CD4-positive, alpha-beta T cell treated with Interleukin-15 for 4 hours (primary cell): Measurements from ENCODE around the gene CCDC83.
"Not testable (repeated sequence)": the region's sequence is repeated elsewhere in the genome, so short reads cannot be mapped to it uniquely, and the experiment has no call there.

Experiments used
- DNase-seq: peaks from one replicate; pipeline ENCODE4 v3.0.0-alpha.2; 2020; ENCODE audit warnings: low spot score

Gene CCDC83

GRCh38 chr11:85835729-85836128 is 19.5 kb upstream of the CCDC83 start:
- no peak for DNase-seq

DNA sequence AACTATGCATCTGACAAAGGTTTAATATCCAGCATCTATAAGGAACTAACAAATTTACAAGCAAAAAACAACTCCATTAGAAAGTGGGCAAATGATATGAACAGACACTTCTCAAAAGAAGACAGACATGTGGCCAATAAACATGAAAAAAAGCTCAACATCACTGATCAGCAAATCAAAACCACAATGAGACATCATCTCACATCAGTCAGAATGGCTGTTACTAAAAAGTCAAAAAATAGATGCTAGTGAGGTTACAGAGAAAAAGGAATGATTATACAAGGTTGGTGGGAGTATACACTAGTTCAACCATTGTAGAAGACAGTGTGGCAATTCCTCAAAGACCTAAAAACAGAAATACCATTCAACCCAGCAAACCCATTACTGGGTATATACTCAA is 14.3 kb upstream of the CCDC83 start:
- not testable (repeated sequence) for DNase-seq

DNA sequence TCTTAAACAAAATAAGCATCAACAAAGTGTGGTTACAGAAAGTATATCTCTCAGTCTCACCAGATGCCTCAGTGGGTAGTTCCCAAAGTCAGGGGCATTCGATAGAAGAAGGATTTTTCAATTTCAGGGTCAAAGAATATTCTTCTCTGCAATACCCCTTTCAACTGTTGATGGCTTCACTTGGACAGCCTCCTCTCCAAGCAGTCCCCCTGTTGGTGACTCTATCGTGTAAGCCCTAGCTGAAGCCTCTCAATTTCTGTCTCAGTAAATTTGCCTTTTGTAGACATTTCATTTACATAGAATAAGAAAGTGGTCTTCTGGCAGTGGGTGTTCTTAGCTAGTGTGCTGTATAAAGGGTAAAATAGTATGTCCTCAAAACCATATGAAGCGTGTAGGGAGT is 11.3 kb upstream of the CCDC83 start:
- DNase-seq = no peak

DNA sequence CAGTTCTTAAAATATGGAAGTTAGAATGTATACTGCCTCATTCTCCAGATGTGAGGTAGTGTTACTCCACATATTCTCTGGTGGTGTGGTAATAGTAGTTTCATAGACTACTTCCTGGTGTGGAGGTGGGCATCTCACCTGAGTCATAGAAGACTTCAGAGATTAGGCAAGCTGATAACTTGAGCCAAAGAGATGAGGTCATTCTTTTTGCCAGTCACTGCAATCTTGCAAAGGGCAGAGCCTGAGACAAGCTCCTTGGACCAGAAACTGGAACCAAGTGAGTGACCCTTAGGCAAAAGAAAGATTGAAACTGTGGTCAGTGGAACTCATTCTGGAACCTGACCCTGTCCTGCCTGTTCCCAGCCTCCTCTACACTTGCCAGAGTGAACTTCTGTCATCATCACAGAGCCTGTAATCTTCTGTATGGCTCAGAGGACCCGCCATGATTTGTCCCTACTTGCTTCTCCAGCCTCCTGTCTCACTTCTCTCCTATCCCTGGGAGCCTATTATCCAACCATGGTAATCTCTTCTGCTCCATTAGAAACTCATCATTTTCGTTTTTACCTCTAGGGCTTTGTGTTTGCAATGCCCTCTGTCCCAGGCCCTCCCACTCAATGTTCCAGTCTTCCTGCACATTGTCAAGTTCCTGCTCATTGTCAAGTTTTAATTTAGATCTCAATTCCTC is 10.6 kb upstream of the CCDC83 start:
- DNase-seq = no peak

DNA sequence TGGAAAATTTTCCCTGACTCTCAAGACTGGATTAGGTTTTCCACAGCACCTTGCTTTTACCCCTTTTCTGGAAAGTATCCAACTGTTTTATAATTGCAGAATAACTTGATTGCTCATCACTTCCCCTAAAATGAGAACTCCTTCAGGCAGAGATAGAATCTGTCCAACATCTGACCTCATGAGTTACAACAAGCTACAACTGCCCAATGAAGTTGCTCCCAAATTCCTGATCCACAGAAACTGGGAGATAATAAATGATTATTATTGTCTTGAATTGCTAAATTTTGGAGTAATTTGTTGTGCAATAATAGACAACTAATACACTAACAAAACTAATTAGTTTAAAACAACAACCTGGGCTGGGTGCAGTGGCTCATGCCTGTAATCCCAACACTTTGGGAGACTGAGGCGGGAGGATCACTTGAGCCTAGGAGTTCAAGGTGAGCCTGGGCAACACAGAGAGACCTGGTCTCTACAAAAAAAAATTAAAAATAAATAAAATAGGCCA is 10.0 kb upstream of the CCDC83 start:
- DNase-seq = no peak

DNA sequence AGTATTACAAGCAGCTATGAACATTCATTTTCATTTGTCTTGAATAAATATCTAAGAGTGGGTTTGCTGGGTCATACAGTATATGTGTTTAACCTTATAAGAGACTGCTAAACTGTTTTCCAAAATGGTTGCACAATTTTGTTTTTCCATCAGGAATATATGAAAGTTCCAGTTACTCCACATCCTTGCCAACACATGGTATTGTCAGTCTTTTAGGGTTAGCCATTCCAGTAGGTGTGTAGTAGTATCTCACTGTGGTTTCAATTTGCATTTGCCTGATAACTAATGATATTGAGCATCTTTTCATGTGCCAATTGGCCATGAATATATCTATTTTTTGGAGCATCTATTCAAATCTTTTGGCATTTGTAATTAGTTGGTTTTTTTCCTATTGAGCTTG is 7.7 kb upstream of the CCDC83 start:
- DNase-seq = no peak

- no peak for DNase-seq
Observed at GRCh38 chr11:85848006-85848405, 7.2 kb upstream of the CCDC83 start.

GRCh38 chr11:85848556-85848955 is 6.6 kb upstream of the CCDC83 start:
- DNase-seq = no peak

DNA sequence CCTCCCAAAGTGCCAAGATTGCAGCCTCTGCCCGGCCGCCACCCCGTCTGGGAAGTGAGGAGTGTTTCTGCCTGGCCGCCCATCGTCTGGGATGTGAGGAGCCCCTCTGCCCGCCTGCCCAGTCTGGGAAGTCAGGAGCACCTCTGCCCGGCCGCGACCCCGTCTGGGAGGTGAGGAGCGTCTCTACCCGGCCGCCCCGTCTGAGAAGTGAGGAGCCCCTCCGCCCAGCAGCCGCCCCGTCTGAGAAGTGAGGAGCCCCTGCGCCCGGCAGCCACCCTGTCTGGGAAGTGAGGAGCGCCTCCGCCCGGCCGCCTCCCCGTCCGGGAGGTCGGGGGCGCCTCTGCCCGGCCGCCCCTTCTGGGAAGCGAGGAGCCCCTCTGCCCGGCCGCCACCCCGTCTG is 2.4 kb upstream of the CCDC83 start:
- not testable (repeated sequence) for DNase-seq

GRCh38 chr11:85853541-85853940 is 1.6 kb upstream of the CCDC83 start:
- DNase-seq = not testable (repeated sequence)

- DNase-seq = no peak
Observed at GRCh38 chr11:85854212-85854556, 999 bp upstream of the CCDC83 start.

GRCh38 chr11:85854557-85855340 is 434 bp upstream of the CCDC83 start:
- DNase-seq = peak; percentile 95

GRCh38 chr11:85857098-85857497 is 1.9 kb downstream of the CCDC83 start:
- DNase-seq = no peak

GRCh38 chr11:85859541-85859940 is 4.4 kb downstream of the CCDC83 start:
- DNase-seq = not testable (repeated sequence)

DNA sequence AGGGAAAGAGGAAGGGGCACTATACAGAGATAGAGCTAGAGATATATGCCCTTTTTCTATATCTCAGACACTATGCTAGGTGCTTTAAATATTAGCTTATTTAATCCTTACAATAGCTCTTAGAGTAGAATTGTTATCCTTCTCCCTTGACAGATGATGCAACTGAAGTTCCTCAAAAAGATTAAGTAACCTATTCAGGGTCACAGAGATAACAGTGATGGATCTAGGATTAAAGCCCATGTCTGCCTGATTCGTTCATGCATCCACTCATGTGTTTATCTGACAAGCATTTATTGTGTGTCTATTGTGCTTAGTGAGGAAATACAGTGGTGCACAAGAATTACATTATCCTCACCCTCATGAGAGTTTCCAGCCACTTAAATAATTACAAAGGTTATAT is 8.7 kb downstream of the CCDC83 start:
- DNase-seq = no peak

GRCh38 chr11:85866137-85866827 is 11.1 kb downstream of the CCDC83 start:
- no peak for DNase-seq

GRCh38 chr11:85867751-85868150 is 12.6 kb downstream of the CCDC83 start:
- no peak for DNase-seq

- no peak for DNase-seq
Observed at GRCh38 chr11:85869781-85870180, 14.6 kb downstream of the CCDC83 start.

GRCh38 chr11:85874265-85874664 is 19.1 kb downstream of the CCDC83 start:
- DNase-seq = no peak

DNA sequence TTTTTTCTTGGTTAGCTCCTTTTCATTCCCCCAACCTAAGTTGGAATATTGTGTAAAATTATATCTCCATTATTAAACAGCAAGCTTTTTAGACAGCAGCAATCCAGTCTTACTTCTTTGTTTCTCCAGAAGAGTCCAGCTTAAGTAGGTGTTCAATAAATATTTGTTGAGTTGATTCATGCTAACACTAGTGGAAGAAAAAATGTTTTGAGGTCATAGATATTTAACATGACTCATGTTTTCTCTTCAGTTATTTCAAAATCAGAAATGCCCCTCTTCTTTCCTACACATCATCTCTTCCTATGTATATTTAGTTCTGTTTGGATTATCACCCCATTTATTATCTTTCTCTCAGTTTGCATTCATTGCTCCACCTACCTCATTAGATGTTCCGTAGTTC is 20.3 kb downstream of the CCDC83 start:
- DNase-seq = no peak

- no peak for DNase-seq
Observed at GRCh38 chr11:85884581-85885021, 29.4 kb downstream of the CCDC83 start.

DNA sequence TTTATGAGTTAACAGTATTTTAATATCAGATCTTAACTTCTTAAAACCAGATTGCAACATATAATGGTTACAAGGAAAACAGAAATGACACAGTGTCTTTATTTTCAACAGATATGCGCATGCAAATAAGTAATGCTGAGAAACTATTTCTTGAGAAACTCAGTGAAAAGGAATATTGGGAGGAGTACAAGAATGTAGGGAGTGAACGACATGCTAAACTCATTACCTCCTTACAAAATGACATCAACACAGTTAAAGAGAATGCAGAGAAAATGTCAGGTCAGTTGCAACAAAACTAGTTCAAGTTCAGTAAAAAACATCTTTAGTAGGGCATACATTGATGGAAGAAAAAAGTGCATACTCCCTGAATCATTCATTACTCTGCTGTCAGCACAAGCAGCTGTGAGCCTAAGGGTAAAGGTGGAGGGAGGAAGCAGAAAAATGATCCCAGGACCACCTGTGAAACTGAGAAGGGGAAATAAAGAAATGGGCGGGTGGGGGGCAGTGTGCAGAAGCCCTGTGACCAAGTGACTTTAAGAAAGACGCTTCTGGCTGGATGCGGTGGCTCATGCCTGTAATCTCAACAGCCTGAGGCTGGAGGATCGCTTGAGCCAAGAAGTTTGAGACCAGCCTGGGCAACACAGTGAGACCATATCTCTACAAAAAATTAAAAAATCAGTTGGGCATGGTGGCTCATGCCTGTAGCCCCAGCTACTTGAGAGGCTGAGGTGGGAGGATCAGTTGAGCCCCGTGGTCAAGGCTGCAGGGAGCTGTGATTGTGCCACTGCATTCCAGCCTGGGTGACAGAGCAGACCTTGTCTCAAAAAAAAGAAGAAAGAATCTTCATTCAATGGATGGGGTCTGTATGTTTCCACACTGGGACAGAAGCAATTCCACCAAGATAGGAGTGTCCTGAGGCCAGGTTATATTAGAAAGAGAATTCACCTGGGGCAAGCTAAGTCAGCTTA is 31.2 kb downstream of the CCDC83 start:
- no peak for DNase-seq
